Measurements from ENCODE around the gene PITPNM3.

PITPNM3 gene

DNA sequence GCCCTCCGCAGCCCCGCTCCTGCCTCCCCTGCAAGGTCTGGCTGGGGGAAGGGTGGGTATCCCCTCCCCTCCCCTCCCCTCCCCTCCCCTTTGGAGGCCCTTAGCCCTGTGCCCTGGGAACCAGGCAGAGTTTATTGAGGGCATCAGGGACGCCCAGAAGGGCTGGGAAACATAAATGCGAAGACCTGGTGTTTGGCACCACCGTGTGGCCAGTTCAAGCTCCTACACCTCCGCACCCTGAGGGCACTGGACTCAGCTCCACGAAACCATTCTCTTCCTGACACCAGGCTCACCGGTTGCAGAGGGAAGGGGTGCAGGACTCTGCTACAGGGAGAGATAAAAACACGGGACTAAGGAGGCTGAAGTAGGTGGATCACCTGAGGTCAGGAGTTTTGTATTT lies 120.4 kb downstream of the PITPNM3 start:
- DNase-seq = no peak

DNA sequence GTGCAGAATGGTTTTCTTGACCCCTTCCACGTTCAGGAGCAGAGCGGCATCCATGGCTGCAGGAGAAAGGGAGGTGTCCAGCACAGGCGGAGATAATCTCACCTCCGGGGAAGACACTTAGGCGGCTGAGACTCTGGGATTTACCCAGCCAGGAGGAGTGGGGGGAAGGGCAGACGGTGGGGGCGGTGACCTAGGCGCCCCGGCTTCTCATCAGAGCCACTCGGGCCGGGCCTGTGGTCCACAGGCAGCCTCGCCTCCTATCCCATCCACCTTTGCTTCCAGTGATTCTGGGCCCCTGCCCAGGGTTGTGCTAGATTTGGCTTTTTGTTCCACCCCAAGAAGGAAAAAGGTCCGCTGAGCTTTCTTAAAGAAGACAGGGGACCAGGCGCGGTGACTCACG lies 121.3 kb downstream of the PITPNM3 start, which contains the start of gene AIPL1:
AIPL1 (minus strand) TSS at position 71 of the 400 bp plus-strand sequence; CDS start at position 54, 17 bp downstream.
- no peak for DNase-seq

DNA sequence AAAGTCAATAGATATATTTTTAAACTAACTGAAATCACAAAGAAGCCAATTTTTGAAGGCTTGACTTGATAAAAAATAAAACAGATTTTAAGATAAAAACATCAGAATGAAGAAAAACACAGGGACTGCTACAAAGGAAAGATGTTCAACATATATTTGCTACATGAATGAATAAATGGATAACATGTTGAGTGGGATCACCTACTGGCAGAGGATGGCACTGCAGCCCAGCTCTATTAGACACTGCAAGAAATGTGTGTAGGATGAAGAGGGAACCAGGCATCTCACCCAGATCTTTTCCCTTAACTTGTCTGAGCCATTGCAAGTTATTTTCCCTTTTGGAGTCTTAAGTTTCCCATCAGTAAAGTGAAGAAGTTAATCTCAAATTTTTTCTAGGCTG lies 125.6 kb downstream of the PITPNM3 start:
- DNase-seq = no peak

DNA sequence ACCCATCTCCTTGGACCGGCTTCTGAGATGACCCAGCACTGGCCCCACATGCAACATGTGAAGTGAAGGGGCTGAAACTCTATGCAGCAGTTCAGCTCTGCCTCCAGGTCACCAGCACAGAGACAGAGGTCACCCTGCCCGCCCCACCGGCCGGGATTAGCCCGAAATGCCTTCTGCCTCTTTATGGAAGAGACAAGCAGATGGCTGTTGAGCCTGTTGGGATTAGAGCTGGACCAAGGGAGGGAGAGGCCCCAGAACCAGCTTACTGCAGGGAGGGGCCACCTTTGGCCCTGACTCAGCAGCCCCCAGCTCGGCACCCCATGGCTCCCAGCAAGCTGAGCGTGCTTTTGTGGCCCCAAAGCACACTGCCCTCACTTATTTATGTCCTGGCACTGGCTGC lies 127.1 kb downstream of the PITPNM3 start:
- DNase-seq = no peak

DNA sequence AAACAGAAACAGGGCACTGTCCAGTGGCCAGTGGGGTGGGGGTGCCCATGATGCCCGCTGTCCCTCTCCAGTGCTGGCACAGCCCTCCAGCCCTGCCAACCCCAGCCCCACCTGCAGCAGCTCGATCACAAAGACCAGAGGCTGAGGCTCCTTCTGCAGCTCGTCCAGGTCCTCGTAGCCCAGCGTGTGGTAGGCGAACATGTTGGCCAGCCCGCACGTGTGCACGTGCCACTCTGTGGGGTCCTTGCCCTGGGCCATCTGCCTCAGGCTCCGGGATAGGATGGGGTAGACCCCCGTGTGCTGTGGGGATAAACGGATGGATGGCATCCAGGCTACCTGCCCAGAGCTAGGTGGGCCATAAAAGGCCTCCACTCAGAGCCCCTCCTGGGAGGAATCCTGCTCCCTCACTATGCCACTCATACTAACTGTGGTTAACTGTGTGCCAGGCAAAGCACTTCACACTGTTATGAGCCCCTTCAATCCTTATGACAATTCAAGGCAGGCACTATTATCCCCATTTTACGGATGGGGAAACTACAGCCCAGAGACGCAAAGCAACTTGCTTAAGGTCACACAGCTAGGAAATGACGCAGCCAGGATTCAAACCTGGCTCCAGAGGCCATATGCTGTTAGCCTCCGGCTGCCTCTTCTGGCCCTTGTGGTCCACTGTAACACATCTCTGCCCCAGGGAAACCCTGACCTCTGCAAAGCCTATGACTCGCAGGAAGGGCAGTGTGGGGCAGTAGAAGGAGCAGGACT lies 128.0 kb downstream of the PITPNM3 start:
- DNase-seq = no peak

DNA sequence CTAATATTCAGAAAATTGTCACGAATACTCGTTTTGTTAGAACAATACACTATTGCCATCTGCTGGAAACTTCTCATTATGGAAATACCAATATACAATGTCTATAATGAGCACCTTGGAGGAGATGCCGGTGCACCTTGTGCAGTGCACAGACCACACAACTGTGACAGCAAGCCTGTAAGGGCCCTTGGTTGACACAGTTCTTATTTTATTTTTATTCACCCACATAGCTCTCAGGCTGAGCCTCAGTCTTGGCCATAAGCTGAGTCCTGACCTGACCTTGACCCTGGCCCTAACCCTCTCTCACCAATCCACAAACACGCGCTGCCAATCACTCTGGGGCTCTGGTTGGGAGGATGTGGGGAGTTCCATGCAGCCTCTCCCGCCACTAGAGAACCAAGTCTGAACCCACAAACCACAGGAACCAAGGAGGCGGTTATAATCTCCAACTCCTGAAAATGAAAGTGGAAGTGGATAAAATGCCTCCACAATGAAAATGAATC lies 129.0 kb downstream of the PITPNM3 start:
- no peak for DNase-seq

DNA sequence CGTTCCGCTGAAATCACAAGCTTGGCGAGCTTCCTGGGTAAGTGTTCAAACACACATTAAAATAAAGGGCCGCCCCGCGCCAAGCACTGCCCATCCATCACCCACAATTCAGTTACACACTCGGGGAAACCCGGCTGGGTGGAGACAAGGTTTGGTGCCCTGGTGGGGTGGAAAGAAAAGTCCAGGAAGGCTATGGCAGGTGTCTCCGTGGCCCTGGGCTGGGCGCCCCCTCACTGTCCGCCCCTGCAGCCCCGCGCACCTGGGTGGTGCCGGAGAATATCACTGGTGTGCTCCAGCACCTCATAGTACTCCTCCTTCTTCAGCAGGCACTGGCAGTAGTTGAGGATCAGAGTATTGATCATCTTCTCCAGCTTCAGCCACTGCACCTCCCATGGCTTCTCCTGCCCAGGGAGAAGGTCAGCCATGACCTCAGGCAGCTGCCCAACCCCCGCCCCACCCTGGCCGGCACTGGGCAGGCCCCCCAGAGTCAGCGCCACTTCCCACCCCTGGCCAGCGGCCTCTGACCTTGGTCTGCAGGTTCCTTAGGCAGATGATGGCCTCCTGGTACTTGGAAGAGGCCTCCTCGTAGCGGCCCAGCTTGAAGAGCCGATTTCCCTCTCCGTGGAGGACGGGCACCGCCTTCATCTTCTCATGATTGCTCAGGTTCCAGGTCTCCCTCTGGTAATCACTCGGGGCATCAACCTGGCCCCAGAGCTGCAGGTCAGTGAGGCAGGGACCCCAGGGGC lies 129.8 kb downstream of the PITPNM3 start:
- DNase-seq = no peak

DNA sequence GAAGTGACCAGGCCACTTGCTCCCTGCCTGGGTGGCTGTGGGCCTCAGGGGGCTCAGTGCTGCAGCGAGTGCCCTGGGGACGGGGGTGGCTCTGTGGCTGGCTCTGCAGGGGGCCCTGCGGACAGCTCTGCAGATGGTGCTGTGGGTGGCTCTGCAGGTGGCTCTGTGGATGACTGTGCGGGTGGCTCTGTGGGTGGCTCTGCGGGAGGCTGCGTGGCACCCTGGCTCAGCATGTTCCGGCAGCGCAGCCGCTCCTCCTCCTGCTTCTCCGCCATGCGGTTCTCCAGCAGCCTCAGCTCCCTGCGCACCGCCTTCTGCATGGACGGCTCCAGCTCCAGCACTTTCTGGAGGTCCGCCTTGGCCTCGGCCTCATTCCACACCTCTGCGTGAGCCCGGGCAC lies 130.9 kb downstream of the PITPNM3 start:
- DNase-seq = no peak

DNA sequence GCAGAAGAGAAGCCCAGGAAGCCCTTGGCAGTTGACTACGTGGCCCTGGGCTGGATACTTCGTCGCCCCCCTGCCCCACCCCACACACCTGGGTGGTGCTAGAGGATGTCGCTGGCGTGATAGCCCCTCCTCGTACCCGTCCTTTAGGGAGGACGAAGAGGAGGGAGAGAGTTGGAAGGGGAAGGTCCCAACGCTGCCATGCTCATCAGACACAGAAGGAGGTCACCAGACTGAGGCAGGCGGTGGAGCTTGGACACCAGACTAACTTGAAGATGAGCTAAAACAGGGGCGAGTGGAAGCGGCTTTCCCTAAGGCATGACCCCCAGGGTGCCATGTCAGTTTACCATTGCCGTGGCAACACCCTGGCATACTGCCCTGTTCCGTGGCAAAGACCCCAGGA lies 132.4 kb downstream of the PITPNM3 start:
- DNase-seq = no peak

DNA sequence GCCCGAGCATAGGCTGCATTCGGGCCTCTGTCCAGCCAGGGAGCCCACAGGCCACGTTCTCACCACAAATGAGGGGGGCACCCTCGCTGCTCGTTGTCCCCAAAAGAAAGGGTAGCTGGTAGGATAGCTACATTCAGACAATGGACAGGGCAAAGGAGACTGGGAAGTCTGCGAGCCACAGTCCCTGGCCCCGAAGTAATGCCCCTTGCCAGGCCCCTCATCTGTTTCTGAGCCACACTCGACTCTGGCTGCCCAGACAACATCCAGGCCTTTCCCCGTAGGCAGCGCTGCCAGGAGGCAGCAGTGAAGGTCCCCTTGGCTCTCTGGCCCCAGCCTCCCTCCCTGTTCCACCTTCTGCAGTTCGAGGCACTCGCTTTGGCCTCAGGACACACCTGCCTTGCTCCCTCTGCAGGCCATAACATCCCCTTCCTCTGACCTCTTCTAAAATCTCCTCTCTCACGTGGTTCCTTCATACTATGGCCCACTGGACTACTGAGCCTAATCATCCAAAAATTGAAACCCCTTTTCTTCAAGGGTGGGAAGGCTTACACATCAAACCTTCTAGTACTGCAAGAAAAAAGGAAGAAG lies 133.6 kb downstream of the PITPNM3 start:
- no peak for DNase-seq

DNA sequence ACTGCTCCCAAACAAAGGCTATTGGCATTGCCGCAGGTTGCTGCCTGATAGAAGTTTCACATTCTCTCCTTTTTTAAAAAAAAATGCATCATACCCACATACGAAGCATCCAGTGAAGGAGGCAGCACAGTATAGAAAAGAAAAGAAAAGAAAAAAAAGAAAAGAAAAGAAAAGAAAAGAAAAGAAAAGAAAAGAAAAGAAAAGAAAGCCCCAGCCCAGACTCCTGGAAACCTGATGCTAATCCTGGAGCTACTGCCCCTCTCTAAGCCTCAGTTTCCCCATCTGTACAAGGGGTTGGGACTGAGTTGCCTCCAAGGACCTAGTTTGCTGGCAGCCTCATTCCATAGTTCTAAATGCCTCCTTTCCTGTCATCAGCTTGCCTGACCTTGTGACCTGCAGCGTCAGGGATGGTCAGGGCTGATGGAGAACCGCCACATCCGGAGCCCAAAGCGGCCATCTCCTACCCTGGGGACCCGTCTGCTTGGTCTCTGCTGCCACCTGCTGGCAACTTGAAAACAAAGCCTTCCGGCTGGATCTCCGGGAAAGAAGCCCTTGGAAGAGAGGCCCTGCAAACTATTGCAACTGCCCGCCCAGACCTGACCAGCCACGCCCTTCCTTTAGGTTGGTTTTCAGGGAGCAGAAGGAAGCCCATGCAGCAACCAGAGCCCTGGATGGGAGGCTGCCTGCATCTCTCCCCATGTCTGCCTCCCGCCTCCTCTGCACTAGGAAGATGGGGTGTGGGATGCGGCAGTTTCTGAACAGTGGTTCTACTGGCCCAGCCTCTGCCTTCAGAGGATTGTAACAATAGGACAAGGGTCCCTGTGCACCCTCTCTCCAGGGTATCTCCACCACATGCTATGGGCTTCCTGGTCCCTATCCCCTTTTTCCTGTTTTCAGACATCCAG lies 134.4 kb downstream of the PITPNM3 start:
- DNase-seq = no peak

DNA sequence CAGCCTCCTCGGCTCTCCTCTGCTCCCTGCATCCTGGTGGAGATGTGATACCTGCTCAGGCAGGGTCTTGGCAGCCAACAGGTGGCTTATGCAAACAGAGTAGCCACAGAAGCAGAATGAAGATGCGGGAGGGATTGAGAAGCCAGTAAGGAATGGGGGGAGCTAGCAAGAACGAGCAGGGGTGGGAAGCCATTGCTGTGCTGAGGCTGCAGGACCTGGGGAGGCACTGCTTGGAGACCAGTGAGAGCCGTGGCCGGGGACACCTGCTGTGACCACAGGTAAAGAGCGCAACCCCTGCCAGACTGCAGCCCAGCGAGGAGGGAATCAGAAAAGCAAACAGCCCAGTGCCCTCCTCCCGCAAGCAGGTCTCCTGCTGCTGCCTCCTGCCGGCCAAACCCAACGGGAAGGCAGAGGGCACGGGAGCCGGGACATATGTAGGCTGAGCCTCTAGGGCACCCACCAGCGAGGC lies 136.1 kb downstream of the PITPNM3 start:
- no peak for DNase-seq

DNA sequence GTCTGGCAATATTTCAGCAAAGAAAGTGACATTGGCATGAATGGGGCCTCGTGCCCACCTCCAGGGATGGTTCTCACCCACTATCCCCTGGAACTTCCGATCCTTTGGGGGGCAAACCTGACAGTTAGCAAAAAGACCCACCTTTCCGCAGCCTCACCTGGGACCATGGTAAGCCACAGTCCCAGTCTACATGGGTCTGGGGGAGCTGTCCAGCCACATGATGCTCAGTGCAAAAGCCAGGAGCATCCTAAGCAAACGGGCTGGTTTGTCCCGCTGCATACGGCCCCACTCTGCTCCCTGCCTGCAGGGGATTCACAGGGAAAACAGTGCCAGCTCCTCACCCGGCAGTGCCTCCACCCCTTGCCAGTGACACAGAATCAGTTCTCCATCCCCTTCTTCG lies 140.7 kb downstream of the PITPNM3 start:
- DNase-seq = no peak

DNA sequence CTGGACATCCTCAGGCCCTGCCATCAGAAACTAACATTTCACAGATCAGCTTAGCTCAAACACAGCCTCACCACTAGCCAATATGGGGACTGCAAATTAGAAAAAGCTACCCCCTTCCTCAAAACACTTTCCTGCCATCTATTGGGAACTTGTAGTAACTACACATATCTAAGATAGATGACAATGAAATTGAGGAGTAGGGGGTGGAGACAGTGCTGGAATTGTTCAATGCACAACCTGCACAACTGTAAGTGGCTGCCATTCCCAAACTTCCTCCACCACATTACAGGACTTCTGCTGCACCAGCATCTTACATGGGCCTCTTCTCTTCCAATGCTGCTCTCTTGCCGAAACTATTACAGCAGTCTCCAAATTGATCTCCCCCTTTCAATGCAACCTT lies 143.3 kb downstream of the PITPNM3 start:
- no peak for DNase-seq

DNA sequence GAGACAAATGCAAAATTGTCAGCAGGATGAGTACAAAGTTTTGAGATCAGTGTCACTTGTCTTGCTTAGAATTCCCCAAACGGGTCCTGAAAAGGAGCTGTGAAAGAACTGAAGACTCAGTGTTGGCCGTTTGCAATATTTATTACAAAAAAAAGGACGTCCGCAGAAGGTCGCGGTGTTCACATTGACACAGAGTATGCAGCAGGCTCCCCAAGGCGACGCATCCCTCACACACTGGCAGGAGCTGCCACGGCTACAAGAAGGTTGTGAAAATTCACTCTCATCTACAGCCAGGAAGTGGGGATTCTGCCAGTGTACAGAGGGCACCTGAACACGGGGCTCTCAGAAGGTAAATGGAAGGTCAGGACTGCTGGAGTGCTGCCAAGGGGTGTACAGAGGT lies 147.6 kb downstream of the PITPNM3 start:
- DNase-seq = no peak

DNA sequence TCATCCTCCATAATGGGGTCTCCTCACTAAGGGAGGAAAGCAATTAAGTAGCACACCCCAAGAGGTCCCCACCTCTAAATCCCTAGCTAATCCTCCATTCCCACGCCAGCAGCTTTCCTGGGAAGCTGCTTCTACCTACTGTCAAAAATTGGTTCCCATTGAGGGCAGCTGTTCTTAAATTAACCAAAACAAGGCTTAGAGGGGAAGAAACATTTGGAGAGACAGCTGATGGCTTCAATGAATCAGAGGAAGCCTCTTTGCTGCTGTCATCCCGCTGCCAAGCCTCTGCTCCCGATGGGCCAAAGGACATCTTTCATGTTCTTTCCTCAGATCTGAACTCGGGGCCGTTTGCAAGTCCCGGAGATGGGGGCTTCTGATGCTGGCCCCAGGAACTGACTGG lies 148.1 kb downstream of the PITPNM3 start:
- no peak for DNase-seq

DNA sequence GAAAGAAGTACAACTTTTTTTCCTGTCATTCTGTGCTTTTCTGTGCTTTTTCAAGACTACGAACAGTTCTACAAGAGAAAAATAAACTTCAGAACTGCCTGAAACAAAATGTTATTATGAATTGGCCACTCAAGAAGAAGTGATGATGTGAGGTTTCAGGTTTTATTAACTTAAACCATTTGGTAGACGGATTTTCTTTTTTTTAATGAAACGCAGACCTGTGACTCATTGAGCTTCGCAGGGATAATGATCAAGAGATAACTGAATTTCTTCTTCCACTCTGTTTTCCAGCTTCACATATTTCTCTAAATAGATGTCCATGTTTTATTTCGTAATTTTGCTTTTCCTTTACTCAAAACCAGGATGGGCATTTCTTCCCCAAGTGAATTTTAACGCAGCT lies 154.1 kb downstream of the PITPNM3 start:
- DNase-seq = no peak
